GM10248 (cell line): ENCODE data around the gene IGLL1.

Source experiments
- CTCF ChIA-PET: fragments of 300-600 bp; sonication (Branson Sonifier 250); formaldehyde crosslinking; extraction: SDS; loops from one replicate; lab custom pipeline; 2021; ENCODE audit warnings: antibody characterized with exemption; lab: Yijun Ruan, JAX
- POLR2A ChIA-PET: fragments of 350-650 bp; sonication (Branson Sonifier 250); formaldehyde crosslinking; extraction: SDS; loops from one replicate; lab custom pipeline; 2020; ENCODE audit warnings: antibody characterized with exemption; lab: Yijun Ruan, JAX
- DNase-seq: peaks from one replicate; pipeline ENCODE4 v3.0.0; 2012; ENCODE audit errors: extremely low spot score
- CTCF ChIP-seq: IDR thresholded peaks from 2 replicates; pipeline ENCODE4 v1.5.1; 2012; ENCODE audit warnings: mild to moderate bottlenecking, low read depth; ENCODE audit errors: extremely low read depth, missing control alignments, control extremely low read depth

IGLL1 gene

GRCh38 chr22:23569716-23570115 is 10.4 kb downstream of the IGLL1 start:
- no peak for TF ChIP-seq CTCF
- no peak for DNase-seq
- CTCF ChIA-PET = interaction anchor here (1.6 kb wide), 1 partner anchor 21 kb away, joined by 5 read pairs; no protein-coding TSS in a partner anchor
- POLR2A ChIA-PET = no interaction called here

GRCh38 chr22:23569291-23569690 is 10.8 kb downstream of the IGLL1 start:
- POLR2A ChIA-PET = no interaction called here
- TF ChIP-seq CTCF = no peak
- no peak for DNase-seq
- CTCF ChIA-PET = no interaction called here

- POLR2A ChIA-PET = no interaction called here
- peak; percentile 12 for DNase-seq
- no peak for TF ChIP-seq CTCF
- CTCF ChIA-PET = interaction anchor here (1.0 kb wide), 1 partner anchor 24 kb away, joined by 3 read pairs; no protein-coding TSS in a partner anchor
Observed at GRCh38 chr22:23566705-23567475, 13.2 kb downstream of the IGLL1 start.

GRCh38 chr22:23565915-23566704 is 14.0 kb downstream of the IGLL1 start:
- CTCF ChIA-PET = no interaction called here
- DNase-seq = peak; percentile 20
- POLR2A ChIA-PET = no interaction called here
- TF ChIP-seq CTCF = no peak

GRCh38 chr22:23565305-23565914 is 14.7 kb downstream of the IGLL1 start:
- no peak for TF ChIP-seq CTCF
- DNase-seq = peak; percentile 28
- ChIA-PET POLR2A (no interaction called here), CTCF (no interaction called here)

GRCh38 chr22:23564276-23564675 is 15.8 kb downstream of the IGLL1 start:
- ChIA-PET POLR2A (no interaction called here), CTCF (no interaction called here)
- no peak for TF ChIP-seq CTCF
- DNase-seq = peak; percentile 11
